ENCODE results near the gene DDIT4.
A peak's percentile ranks its signal among the peaks of the same experiment; 100 is the strongest.

DDIT4 gene

DNA sequence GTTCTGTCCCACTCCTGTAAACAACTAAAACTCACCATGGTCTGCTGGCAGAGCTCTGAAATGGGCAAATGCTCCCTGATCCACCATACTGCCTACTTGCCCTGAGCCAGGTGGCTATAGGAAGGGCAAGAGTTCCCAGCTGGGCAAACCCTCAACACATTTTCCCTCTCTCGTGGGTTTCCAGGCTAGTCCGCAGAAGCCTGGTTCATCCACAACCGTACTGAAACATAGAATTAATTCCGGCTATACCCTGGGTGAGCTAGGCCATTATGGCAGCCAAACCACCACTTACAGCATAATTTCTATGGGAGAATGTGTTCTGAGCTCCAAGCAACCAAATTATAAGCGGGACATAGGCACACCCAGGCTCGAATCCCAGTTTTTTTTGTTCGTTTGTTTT is 20.1 kb upstream of the DDIT4 start:
- Histone ChIP-seq H3K36me3 (no peaks in the 10 kb centered on the region), H3K4me3 (ENCODE audit: low read depth, low read length) (no peak overlapping the region), H3K9me3 (ENCODE audit: severe bottlenecking) (no peaks in the 10 kb centered on the region), H3K27ac (no peak overlapping the region), H3K27me3 (ENCODE audit: insufficient read depth, low read depth, severe bottlenecking) (no peaks in the 10 kb centered on the region)
- DNase-seq, result no peak
- TF ChIP-seq, protein P1, sequence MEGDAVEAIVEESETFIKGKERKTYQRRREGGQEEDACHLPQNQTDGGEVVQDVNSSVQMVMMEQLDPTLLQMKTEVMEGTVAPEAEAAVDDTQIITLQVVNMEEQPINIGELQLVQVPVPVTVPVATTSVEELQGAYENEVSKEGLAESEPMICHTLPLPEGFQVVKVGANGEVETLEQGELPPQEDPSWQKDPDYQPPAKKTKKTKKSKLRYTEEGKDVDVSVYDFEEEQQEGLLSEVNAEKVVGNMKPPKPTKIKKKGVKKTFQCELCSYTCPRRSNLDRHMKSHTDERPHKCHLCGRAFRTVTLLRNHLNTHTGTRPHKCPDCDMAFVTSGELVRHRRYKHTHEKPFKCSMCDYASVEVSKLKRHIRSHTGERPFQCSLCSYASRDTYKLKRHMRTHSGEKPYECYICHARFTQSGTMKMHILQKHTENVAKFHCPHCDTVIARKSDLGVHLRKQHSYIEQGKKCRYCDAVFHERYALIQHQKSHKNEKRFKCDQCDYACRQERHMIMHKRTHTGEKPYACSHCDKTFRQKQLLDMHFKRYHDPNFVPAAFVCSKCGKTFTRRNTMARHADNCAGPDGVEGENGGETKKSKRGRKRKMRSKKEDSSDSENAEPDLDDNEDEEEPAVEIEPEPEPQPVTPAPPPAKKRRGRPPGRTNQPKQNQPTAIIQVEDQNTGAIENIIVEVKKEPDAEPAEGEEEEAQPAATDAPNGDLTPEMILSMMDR (IDR thresholded peaks at IDR 0.05; ENCODE audit: low read depth, low read length), result no peak

DNA sequence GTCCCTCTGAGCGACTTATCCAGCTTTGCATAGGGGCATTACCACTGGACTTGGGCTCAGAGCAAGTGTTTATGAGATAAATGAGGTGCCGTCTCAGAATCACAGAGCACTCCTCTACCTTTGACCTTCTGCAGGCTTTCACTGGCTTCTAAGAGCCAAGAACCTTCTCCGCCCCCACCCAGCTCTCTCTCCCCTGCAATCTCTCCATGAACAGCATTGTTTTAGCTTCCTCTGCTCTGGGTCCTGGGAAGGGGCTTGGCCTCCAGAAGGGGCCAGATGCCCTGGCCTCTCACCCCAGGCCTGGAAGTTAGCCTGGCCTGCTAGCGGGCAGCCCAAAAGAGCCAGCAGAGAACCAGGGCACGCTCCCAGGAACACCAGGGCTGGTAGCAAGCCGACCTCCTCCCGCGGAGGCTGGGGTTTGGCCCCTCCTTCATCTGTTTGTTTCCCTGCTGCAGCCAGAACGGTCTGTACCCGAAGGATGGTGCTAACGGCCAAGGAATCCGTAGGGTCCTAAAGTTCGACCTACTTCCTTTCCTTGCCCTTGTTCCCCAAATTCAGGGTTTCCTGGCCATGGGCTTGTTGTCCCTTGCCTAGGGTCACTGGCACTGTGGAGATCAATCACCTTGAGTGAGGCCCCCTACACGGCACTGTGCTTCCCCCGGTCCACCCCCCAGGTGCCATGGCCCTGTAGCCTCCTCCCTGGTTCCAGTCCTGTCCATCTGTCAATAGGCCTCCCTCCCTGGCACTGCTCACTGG is 18.7 kb upstream of the DDIT4 start:
- no peaks in the 10 kb centered on the region for H3K9me3 ChIP-seq (ENCODE audit: severe bottlenecking)
- TF ChIP-seq, protein P1 (IDR thresholded peaks at IDR 0.05; ENCODE audit: low read depth, low read length), result no peak
- no peaks in the 10 kb centered on the region for H3K36me3 ChIP-seq
- H3K27ac ChIP-seq, result peak overlapping the region; percentile 73
- H3K4me3 ChIP-seq (ENCODE audit: low read depth, low read length), result no peak overlapping the region
- H3K27me3 ChIP-seq (ENCODE audit: insufficient read depth, low read depth, severe bottlenecking), result no peaks in the 10 kb centered on the region
- peak; percentile 58 for DNase-seq

DNA sequence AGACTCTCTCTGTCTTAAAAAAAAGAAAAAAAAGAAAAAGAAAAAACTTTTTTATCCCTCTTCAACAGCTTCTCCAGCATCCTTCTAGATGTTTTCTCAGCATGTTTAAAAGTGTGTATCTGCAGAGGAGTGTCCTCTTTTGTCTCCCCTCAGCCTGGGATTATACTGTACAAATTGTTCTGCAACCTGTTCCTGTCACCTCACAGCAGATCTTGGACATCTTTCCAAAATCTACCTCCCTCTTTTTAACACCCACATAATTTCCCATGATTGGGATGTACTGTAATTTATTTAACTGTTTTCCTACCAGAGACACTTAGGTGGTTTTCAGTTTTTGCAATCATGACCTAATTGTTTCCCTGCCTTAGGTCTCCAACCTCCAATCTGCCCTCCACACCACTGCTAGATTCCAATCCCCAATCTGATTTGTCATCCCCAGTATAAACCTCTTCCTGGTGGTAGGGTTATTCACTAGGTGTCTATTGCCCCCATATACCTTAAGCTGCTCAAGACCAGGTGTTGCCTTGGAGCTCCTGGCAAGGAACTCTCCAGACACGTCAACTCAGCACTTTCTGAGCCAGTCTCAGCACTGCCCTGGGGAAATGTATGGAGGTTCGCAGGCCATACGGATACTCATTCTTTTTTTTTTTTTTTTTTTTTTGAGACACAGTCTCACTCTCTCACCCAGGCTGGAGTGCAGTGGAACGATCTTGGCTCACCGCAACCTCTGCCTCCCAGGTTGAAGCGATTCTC is 17.6 kb upstream of the DDIT4 start:
- H3K27me3 ChIP-seq (ENCODE audit: insufficient read depth, low read depth, severe bottlenecking), result no peaks in the 10 kb centered on the region
- H3K27ac ChIP-seq, result no peak overlapping the region
- no peak overlapping the region for H3K4me3 ChIP-seq (ENCODE audit: low read depth, low read length)
- no peaks in the 10 kb centered on the region for H3K9me3 ChIP-seq (ENCODE audit: severe bottlenecking)
- H3K36me3 ChIP-seq, result no peaks in the 10 kb centered on the region
- TF ChIP-seq, protein P1 (IDR thresholded peaks at IDR 0.05; ENCODE audit: low read depth, low read length), result no peak
- DNase-seq, result no peak

DNA sequence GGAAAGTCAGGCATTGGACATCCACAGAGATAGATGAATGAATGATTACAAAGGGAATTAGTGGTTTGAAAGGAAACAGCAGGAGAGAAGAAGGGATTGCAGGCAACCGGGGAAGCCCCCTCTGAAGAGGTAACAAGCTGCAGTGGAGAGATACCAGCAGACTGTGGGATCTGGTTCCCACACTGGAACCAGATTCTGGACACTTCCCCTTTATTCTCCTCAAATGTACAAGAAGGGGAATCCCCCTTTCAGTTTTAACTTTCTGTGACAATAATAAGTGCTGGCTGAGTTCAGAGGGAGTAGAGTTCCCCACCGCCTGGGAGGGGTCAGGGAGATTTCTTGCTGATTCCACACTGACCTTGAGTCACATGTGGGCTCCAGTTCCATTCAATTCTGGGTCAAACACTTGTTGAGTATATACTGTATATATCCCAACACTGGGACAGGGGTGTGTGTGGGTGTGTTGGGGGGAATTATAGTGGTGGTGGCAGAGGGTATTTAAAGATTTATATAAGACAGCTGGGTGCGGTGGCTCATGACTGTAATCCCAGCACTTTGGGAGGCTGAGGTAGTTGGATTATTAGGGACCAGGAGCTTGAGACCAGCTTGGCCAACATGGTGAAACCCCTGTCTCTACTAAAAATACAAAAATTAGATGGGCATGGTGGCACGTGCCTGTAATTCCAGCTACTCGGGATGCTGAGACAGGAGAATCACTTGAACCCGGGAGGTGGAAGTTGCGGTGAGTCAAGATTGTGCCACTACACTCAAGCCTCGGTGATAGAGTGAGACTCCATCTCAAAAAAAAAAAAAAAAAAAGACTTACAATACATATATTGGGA is 16.5 kb upstream of the DDIT4 start:
- no peaks in the 10 kb centered on the region for H3K36me3 ChIP-seq
- no peaks in the 10 kb centered on the region for H3K9me3 ChIP-seq (ENCODE audit: severe bottlenecking)
- no peak overlapping the region for H3K27ac ChIP-seq
- H3K27me3 ChIP-seq (ENCODE audit: insufficient read depth, low read depth, severe bottlenecking), result no peaks in the 10 kb centered on the region
- TF ChIP-seq, protein P1 (IDR thresholded peaks at IDR 0.05; ENCODE audit: low read depth, low read length), result no peak
- DNase-seq, result no peak
- no peak overlapping the region for H3K4me3 ChIP-seq (ENCODE audit: low read depth, low read length)

DNA sequence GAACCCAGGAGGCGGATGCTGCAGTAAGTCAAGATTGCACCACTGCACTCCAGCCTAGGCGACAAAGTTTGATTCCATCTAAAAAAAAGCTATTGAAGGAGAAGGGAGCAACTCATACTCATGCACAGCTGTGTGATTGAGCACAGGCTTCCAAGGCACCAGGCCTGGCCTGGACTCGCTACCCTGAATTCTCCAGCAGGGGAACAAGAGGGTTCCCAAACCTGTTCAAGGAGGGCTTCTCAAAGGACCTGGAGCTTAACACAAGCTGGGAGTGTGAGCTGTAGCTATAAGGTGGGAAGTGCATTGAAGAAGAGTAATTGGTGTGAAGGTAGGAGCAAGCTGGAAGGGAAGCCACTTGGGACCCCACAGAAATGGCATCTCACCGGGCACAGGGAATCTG is 15.1 kb upstream of the DDIT4 start:
- TF ChIP-seq, protein P1 (IDR thresholded peaks at IDR 0.05; ENCODE audit: low read depth, low read length), result no peak
- no peak overlapping the region for H3K27ac ChIP-seq
- no peaks in the 10 kb centered on the region for H3K36me3 ChIP-seq
- H3K27me3 ChIP-seq (ENCODE audit: insufficient read depth, low read depth, severe bottlenecking), result no peaks in the 10 kb centered on the region
- DNase-seq, result no peak
- H3K4me3 ChIP-seq (ENCODE audit: low read depth, low read length), result no peak overlapping the region
- H3K9me3 ChIP-seq (ENCODE audit: severe bottlenecking), result peaks cover 2% of the 10 kb centered on the region

All from WERI-Rb-1 (cell line).